22Rv1 (cell line): Measurements from ENCODE around the gene OVOL3.
"Not testable (repeated sequence)": the region's sequence is repeated elsewhere in the genome, so short reads cannot be mapped to it uniquely, and the experiment has no call there.

ENCODE experiments used
- CTCF ChIP-seq: fragments of 450-650 bp; IDR thresholded peaks from 2 replicates; pipeline ENCODE4 v1.5.1; 2017; ENCODE audit warnings: mild to moderate bottlenecking
- ZFX ChIP-seq: fragments of 450-650 bp; IDR thresholded peaks from 2 replicates; pipeline ENCODE4 v1.6.1; 2017; ENCODE audit warnings: antibody characterized with exemption, borderline replicate concordance

- TF ChIP-seq CTCF, ZFX: not testable (repeated sequence)
Measured at GRCh38 chr19:36068810-36069499, 42.0 kb upstream of the OVOL3 start.
